ENCODE data around the gene SIM1.

The SIM1 gene

GRCh38 chr6:100469101-100469859 is 4.6 kb upstream of the SIM1 start:
- no peak for DNase-seq

DNA sequence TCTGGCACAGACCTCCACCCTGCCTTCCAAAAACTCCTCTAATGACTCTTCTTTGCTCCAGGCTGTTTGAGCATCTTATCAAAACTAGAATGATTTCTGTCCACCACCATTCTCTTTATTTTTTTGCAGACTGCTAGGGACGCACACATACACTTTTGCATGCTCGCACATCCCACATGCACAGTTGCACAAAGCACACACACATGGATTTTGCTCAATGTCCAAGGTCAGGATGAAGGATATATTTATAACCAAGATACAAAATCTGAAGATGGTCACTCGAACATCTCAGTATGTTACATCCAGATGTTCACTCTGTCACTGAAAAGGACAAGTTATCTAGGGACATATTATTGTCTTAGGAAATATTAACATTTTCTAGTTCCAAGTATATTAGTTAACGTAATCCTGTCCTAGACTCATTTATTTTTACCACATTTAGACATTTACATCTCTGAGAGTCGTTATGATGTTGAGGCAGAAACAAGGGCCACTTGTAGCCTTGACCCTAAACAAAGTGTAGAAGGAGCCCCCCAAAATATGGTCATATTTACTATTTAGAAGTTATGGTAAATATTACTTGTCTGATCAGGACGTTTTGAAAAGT is 3.4 kb upstream of the SIM1 start:
- no peak for DNase-seq

DNA sequence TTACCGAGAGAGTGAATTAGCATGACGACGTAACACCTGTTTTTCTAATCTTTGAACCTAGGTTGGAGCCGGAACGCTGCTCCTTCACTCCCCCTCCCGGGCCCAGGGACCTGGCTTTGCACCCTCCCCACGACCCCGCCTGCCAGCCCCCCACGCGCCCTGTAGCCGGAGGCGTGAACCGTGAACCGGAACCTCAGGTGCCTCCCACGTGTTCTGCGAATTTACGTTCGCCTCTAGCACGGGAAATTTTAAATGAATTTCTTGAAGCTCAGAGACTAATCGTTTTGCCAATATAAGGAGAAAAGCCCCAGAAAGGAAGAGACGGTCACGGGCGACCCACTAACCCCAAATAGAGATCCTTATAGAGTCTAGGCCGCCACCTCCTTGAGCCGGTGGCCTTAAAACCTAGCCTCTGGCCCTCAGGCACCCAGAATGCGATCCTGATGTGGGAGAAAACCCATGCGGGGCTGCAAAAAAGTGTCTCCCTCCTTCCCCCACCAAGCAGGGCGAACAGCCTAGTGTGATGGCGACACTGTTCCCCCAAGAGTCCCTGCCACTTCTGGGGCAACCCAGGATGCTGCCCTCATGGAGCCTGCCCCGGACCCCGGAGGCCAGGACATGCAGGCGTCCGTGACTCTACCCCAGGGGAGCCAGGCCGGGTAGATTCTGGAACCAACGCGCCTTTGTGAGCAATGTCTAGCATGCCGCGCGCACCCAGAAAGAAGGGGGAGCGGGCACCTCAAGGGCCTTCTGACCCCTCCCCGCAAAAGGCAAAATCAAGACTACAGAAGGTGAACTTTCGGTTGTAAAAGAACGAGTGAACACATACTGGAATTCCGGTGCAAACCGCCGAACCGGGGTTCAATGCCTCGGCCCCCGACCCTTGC is 2.7 kb upstream of the SIM1 start:
- DNase-seq = no peak

DNA sequence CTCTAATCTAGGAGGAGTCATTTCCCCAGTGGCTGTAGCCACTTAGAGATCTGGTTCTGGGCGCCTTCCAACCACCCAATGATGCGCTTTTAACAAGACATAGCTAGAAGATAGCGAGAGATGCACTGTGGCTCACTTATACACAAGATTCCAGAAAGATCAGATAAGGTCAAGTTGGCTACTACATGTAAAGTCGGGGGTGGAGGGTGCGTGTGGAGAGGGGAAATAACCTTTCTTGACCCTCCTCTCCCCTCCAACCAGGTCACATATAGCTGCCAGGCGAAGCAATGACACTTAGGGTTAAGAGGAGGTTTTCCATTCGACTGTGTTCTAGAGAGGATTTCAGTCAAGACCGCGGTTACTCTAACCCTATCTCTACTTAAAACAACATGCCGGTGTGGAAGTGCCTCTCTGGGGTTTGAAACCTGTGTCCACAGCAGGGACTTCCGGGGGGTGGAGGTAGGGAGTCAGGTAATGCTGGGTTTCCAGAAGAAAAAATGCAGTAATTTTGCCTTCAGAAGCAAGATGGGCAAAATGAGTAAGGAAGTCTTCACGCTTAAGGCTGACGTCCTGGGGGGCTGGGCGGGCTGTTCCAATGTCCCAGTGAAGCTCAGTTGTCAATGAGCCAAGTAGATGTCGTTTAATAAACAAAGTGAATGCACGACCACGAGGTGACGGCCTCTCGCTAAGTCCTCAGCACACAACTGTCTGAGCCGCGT is 1.8 kb upstream of the SIM1 start:
- no peak for DNase-seq

DNA sequence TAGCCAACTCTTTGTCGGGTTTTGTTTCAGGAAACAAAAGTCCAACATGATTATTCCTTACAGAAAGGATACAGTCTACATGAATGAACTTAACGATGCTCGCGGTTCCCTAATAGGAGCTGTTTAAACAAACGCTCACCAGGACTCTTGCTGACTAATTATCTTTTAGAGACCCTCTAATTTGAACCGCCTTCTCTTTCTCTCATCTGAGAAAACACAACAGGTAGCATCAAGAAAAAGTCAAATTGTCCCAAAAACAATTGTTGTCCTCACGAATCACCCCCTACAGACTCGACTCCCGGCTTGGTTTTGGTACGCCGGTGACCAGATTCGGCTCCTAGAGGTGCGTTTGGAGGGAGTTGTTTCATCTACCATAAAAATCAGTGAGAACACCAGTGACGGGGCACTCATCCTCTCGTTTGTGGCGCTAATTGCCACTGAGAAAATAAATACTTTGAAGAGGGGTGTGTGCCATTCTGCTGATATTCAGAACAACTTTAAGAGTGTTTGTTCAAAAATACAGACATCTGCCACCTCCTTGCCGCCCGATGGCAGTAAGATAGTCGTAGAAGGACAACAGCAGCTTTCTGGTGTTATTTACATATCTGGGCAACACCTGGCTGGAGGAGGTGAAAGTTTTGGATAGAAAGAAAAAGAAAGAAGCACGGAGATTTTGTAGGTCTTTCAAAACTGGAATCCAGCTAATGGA is 1.1 kb upstream of the SIM1 start:
- no peak for DNase-seq

DNA sequence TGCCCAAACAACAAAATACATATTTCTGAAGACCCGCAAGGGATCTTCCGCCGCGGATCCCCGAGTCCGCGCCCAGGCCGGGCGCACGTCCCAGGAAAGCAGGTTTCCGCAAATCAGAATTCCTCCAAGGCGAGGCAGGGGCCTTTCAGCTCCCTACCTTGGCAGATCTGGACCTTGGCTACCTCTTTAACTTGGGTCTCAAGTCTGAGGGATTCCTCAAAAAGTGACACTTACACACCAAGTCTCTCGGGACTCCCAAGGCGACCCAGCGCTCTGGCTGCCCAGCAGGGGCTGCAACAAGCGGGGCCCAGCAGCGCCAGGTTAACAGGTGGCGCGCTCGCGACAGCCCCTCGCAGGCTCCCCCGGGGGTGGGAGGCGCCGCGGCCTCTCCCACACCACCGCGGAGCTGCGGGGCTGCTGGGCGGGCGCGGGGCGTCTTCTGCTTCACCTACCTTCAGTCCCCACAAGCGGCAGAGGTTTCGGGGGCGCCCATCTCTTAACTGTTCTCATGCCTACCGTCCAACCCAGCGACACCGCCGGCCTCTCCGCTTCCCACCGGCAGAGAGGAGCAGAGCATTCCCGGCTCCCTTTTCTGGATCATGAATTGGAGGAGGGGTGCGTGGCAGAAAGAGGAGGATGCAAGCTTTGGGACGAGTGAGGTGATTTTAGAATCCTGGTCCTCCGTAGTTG is 414 bp downstream of the SIM1 start:
- DNase-seq = no peak

GRCh38 chr6:100463630-100464161 is 1.0 kb downstream of the SIM1 start:
- no peak for DNase-seq

GRCh38 chr6:100462706-100463629 is 1.8 kb downstream of the SIM1 start:
- no peak for DNase-seq

GRCh38 chr6:100461917-100462705 is 2.6 kb downstream of the SIM1 start:
- DNase-seq = no peak

- DNase-seq = no peak
Observed at GRCh38 chr6:100461278-100461916, 3.3 kb downstream of the SIM1 start.

DNA sequence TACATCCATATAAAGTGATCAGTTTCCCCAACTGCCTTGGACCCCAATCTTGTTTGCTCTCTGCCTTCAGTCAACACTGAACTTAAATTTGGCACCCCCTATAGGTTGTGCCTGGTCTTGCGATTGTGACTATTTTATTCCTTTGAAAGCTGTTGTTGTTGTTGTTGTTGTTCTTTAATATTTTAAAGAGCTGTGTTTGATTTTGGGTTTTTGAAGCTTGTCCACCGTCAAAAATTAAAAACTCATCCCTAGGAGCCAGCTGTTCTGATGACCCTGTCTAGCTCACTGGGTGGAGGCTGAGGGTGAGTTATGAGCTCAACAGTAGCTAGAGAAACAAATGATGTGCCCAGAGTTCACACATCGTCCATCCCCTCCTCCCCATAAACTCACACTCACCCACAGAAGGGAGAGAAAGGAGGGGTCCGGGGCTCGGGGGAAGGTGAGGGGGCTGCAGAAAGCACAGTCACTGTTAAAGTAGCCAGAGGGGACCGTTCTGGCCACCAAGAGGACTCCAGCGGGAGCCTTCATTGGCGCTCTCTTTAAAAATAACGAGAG is 4.0 kb downstream of the SIM1 start:
- no peak for DNase-seq

DNA sequence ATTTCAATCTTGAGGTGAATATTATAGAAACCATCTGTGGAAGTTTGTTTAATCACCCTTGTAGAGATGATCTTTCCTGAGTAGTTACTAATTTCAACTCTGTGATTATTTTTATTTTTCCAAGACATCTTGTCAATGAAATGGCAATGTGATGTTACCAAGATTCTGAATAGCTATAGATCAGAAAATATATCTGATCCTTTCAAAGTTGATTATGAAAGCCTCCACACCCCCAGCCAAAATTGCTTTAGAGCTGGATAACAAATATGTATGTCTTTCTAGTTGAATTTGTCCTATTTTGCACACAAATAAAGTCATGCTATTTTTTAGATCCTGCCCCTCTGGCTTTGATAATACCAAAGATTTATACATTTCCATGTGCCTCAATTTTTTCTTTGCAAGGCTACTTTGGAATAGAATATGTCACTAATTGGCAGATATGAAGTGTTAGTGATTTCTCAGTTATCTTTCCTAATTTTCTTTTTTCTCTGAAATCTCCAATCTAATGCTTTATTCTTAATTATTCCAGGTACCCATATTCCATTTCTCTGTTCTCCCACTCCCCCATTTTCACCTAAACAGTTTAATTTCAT is 5.0 kb downstream of the SIM1 start:
- no peak for DNase-seq

GRCh38 chr6:100458841-100459591 is 5.7 kb downstream of the SIM1 start:
- DNase-seq = no peak

DNA sequence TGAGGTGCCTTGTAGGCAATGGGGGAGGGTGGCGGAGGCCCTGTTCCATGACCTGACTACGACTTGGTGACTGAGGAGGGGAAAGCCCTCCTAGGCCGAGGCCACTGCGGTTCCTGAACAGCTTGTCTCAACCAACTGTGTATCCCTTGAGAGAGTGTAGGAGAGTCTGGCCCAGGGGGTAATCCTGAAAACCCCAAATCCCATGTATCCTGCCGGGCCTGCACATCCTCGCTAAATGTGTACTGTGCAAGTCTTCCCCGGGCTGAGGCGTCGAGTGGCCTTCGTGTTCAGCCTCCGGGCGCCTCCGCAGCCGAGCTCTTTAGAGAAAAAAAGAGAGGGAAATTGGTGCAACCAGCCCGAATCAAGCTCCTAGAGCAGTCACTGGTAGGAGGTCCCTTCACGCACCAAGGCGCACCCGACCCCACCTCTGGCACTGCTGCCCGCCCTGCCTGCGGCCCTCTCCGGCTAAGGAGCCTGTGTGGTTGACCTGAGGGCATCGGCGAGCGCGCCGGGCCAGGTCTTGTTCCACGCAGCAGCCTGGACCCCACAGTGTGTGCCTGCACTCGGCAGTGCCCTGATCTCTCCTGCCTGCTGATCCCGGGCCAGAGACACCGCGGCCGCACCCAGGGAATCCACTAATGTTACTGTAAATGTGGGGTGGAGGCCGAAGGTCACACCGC is 7.3 kb downstream of the SIM1 start:
- no peak for DNase-seq

DNA sequence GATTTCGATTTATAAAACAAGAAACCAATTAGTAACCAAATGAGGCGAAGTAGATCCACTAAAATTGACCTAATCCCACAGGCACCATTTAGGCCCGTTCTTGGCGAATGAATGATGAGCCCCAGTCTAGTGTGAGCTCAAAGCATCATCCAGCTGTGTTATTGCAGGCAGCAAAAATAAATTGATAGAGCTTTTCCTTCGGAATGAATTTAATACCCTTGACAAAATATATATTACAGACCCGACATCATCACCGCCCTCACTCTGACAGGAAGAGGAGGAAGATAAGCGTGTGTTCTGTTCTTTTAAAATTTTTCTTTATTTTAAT is 7.8 kb downstream of the SIM1 start:
- DNase-seq = no peak

- DNase-seq = no peak
Observed at GRCh38 chr6:100456141-100456907, 8.4 kb downstream of the SIM1 start.
